WTC11 (cell line): ENCODE results near the gene DPH1. TPM values are rescaled to one million over a fixed set of nuclear protein-coding genes. Genes with fewer than 3 reads are reported as not detected.

Experiments used
- ATAC-seq: fragments of 200-7000 bp; cut with Tn5 transposase; 2 replicates; pipeline ENCODE4 v1.10.0; 2021; ENCODE audit warnings: mild to moderate bottlenecking, moderate library complexity
- CTCF ChIA-PET: fragments of 300-600 bp; sonication (Branson Sonifier 250); formaldehyde crosslinking; loops from one replicate; lab custom pipeline; 2021; ENCODE audit warnings: antibody characterized with exemption; lab: Charles Lee
- POLR2A ChIA-PET: fragments of 350-600 bp; sonication (Branson Sonifier 250); formaldehyde crosslinking; loops from one replicate; lab custom pipeline; 2021; ENCODE audit warnings: antibody characterized with exemption; lab: Charles Lee
- DNase-seq: peaks from one replicate; pipeline ENCODE4 v3.0.0; 2021; ENCODE audit warnings: low spot score
- H3K27ac Mint-ChIP-seq: 2 replicates; pipeline ENCODE4 v1.8.0; 2021; ENCODE audit warnings: mixed read lengths
- H3K27me3 Mint-ChIP-seq: 2 replicates; pipeline ENCODE4 v1.8.0; 2021; ENCODE audit warnings: low read depth, mild to moderate bottlenecking, moderate library complexity, mixed read lengths
- H3K36me3 Mint-ChIP-seq: 2 replicates; pipeline ENCODE4 v1.8.0; 2021; ENCODE audit warnings: mixed read lengths
- H3K4me1 Mint-ChIP-seq: 2 replicates; pipeline ENCODE4 v1.8.0; 2022; ENCODE audit warnings: mixed read lengths
- H3K4me3 Mint-ChIP-seq: 2 replicates; pipeline ENCODE4 v1.8.0; 2021; ENCODE audit warnings: mild to moderate bottlenecking, moderate library complexity, mixed read lengths
- H3K9me3 Mint-ChIP-seq: 2 replicates; pipeline ENCODE4 v1.8.0; 2021; ENCODE audit warnings: mixed read lengths
- EMX1 ChIP-seq: fragments of 250-450 bp; sonication (Bioruptor Pico); IDR thresholded peaks from 2 replicates; pipeline ENCODE4 v1.8.0; 2021; ENCODE audit warnings: mild to moderate bottlenecking
- FOXK1 ChIP-seq: sonication (generic); formaldehyde crosslinking; IDR thresholded peaks from 2 replicates; pipeline ENCODE4 v1.8.0; 2022; ENCODE audit warnings: mild to moderate bottlenecking, moderate library complexity, missing genetic modification reagents
- GTF2I ChIP-seq: fragments of 250-450 bp; sonication (Bioruptor Pico); conservative IDR thresholded peaks from 2 replicates; pipeline ENCODE4 v1.4.0; 2021; ENCODE audit warnings: mild to moderate bottlenecking
- IRF2 ChIP-seq: sonication (generic); formaldehyde crosslinking; IDR thresholded peaks from 2 replicates; pipeline ENCODE4 v1.8.0; 2022; ENCODE audit warnings: low read depth, missing genetic modification reagents, borderline replicate concordance
- JAZF1 ChIP-seq: fragments of 250-450 bp; sonication (Bioruptor Pico); IDR thresholded peaks from 2 replicates; pipeline ENCODE4 v1.9.0; 2021; ENCODE audit warnings: moderate library complexity, mild to moderate bottlenecking, inconsistent platforms
- JUN ChIP-seq: sonication (generic); formaldehyde crosslinking; IDR thresholded peaks from 2 replicates; pipeline ENCODE4 v1.8.0; 2023; ENCODE audit warnings: mild to moderate bottlenecking, missing genetic modification reagents
- NR2C2 ChIP-seq: sonication (generic); formaldehyde crosslinking; IDR thresholded peaks from 2 replicates; pipeline ENCODE4 v1.8.0; 2022; ENCODE audit warnings: mild to moderate bottlenecking, missing genetic modification reagents
- RORB ChIP-seq: fragments of 250-450 bp; sonication (Bioruptor Pico); IDR thresholded peaks from 2 replicates; pipeline ENCODE4 v1.9.0; 2021; ENCODE audit warnings: mild to moderate bottlenecking
- SMAD4 ChIP-seq: sonication (generic); formaldehyde crosslinking; IDR thresholded peaks from 2 replicates; pipeline ENCODE4 v1.8.0; 2022; ENCODE audit warnings: mild to moderate bottlenecking, missing genetic modification reagents
- TEAD4 ChIP-seq: sonication (generic); formaldehyde crosslinking; IDR thresholded peaks from 2 replicates; pipeline ENCODE4 v1.8.0; 2022; ENCODE audit warnings: mild to moderate bottlenecking, missing genetic modification reagents
- ZNF138 ChIP-seq: sonication (generic); formaldehyde crosslinking; conservative IDR thresholded peaks from 2 replicates; pipeline ENCODE4 v1.8.1; 2022; ENCODE audit warnings: mild to moderate bottlenecking, moderate library complexity, missing genetic modification reagents
- ZNF219 ChIP-seq: sonication (generic); formaldehyde crosslinking; IDR thresholded peaks from 2 replicates; pipeline ENCODE4 v1.8.0; 2023; ENCODE audit warnings: missing genetic modification reagents, mild to moderate bottlenecking, borderline replicate concordance
- ZNF232 ChIP-seq: sonication (generic); formaldehyde crosslinking; IDR thresholded peaks from 2 replicates; pipeline ENCODE4 v1.8.0; 2022; ENCODE audit warnings: mild to moderate bottlenecking, missing genetic modification reagents
- ZNF263 ChIP-seq: sonication (generic); formaldehyde crosslinking; IDR thresholded peaks from 2 replicates; pipeline ENCODE4 v1.8.1; 2022; ENCODE audit warnings: low read depth, mild to moderate bottlenecking, moderate library complexity, missing genetic modification reagents
- ZNF317 ChIP-seq: sonication (generic); formaldehyde crosslinking; IDR thresholded peaks from 2 replicates; pipeline ENCODE4 v1.8.1; 2023; ENCODE audit warnings: low read depth, mild to moderate bottlenecking, moderate library complexity, missing genetic modification reagents, borderline replicate concordance
- ZNF423 ChIP-seq: fragments of 250-450 bp; sonication (Bioruptor Pico); IDR thresholded peaks from 2 replicates; pipeline ENCODE4 v2.1.2; 2022; ENCODE audit warnings: mild to moderate bottlenecking, moderate library complexity
- total RNA-seq: library from RNA; stranded (reverse); gene quantifications from 3 replicates; pipeline ENCODE4 v1.2.3, GENCODE V29; 2021
- TF ChIP-seq, protein P1 (sequence below): fragments of 200-600 bp; IDR thresholded peaks from 2 replicates; pipeline ENCODE4 v1.8.0; 2022; ENCODE audit warnings: antibody characterized with exemption
- TF ChIP-seq, protein P2 (sequence below): fragments of 250-450 bp; sonication (Bioruptor Pico); IDR thresholded peaks from 2 replicates; pipeline ENCODE4 v1.9.0; 2021; ENCODE audit warnings: mild to moderate bottlenecking
- TF ChIP-seq, protein P3 (sequence below): sonication (generic); formaldehyde crosslinking; IDR thresholded peaks from 2 replicates; pipeline ENCODE4 v1.8.1; 2022; ENCODE audit warnings: mild to moderate bottlenecking, moderate library complexity, missing genetic modification reagents
- TF ChIP-seq, protein P4 (sequence below): sonication (generic); formaldehyde crosslinking; IDR thresholded peaks from 2 replicates; pipeline ENCODE4 v1.8.1; 2023; ENCODE audit warnings: mild to moderate bottlenecking, missing genetic modification reagents, moderate library complexity
- TF ChIP-seq, protein P5 (sequence below): sonication (generic); formaldehyde crosslinking; IDR thresholded peaks from 2 replicates; pipeline ENCODE4 v1.8.1; 2022; ENCODE audit warnings: low read depth, missing genetic modification reagents, borderline replicate concordance
- TF ChIP-seq, protein P6 (sequence below): sonication (generic); formaldehyde crosslinking; IDR thresholded peaks from 2 replicates; pipeline ENCODE4 v1.8.0; 2023; ENCODE audit warnings: mild to moderate bottlenecking, missing genetic modification reagents
- TF ChIP-seq, protein P7 (sequence below): sonication (generic); formaldehyde crosslinking; IDR thresholded peaks from 2 replicates; pipeline ENCODE4 v1.8.0; 2022; ENCODE audit warnings: mild to moderate bottlenecking, missing genetic modification reagents
- TF ChIP-seq, protein P8 (sequence below): sonication (generic); formaldehyde crosslinking; IDR thresholded peaks from 2 replicates; pipeline ENCODE4 v1.8.0; 2022; ENCODE audit warnings: mild to moderate bottlenecking, missing genetic modification reagents

The DPH1 gene
- total RNA-seq, 1 experiment from 2014 or later = 43.2 TPM

DNA sequence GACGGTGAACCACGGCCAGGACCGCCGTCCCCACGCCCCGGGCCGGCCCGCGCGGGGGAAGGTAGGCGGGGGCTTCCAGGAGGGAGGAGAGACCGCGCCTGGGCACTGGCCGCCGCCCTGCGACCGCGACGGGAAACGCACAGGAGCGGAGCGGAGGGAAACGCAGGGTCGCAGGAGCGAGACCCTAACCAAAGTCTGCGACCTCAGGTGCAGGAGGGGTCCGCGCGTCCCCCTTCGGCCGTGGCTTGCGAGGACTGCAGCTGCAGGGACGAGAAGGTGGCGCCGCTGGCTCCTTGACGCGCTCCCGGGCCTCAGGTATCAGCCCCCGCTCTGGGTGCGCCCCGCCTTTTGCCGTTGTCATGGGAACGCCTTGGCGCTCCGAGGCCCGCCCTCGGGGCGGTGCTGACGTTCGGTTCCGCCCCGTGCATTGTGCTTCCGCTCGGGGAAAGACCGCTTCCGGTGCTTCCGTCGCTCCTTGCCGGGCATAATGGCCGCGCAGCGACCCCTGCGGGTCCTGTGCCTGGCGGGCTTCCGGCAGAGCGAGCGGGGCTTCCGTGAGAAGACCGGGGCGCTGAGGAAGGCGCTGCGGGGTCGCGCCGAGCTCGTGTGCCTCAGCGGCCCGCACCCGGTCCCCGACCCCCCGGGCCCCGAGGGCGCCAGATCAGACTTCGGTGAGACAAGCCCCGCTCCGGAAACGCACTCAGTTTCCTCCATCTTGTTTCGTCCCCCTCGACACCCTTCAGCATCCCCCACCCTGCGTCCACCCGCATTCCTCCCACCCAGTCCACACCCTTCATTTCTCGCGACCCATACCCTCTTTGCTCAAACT is 11.8 kb downstream of the DPH1 start, which contains the start of gene OVCA2 (continued):
- TF ChIP-seq, protein P1, sequence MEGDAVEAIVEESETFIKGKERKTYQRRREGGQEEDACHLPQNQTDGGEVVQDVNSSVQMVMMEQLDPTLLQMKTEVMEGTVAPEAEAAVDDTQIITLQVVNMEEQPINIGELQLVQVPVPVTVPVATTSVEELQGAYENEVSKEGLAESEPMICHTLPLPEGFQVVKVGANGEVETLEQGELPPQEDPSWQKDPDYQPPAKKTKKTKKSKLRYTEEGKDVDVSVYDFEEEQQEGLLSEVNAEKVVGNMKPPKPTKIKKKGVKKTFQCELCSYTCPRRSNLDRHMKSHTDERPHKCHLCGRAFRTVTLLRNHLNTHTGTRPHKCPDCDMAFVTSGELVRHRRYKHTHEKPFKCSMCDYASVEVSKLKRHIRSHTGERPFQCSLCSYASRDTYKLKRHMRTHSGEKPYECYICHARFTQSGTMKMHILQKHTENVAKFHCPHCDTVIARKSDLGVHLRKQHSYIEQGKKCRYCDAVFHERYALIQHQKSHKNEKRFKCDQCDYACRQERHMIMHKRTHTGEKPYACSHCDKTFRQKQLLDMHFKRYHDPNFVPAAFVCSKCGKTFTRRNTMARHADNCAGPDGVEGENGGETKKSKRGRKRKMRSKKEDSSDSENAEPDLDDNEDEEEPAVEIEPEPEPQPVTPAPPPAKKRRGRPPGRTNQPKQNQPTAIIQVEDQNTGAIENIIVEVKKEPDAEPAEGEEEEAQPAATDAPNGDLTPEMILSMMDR = no peak
- TF ChIP-seq, protein P2, sequence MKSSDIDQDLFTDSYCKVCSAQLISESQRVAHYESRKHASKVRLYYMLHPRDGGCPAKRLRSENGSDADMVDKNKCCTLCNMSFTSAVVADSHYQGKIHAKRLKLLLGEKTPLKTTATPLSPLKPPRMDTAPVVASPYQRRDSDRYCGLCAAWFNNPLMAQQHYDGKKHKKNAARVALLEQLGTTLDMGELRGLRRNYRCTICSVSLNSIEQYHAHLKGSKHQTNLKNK (CRISPR knock-in tag) = 0 out of 2 replicates have a peak, but pooled peaks have one; percentile 20
- TF ChIP-seq RORB (CRISPR knock-in tag) = no peak
- TF ChIP-seq JUN (CRISPR knock-in tag) = no peak

DNA sequence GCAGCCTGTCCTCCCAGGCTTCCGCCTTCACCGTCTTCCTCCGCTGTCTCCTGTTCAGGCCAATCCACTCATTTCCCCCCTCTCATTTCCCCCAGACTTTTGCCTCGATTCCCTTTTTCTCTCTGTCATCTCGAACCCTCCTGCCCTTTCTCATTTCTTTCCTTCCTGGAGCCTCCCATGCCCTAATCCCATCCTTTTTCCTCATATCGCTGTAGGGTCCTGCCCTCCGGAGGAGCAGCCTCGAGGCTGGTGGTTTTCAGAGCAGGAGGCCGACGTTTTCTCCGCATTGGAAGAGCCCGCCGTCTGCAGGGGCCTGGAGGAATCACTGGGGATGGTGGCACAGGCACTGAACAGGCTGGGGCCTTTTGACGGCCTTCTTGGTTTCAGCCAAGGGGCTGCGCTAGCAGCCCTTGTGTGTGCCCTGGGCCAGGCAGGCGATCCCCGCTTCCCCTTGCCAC is 12.5 kb downstream of the DPH1 start:
- TF ChIP-seq ZNF232 (CRISPR knock-in tag) = no peak
- TF ChIP-seq, protein P3, sequence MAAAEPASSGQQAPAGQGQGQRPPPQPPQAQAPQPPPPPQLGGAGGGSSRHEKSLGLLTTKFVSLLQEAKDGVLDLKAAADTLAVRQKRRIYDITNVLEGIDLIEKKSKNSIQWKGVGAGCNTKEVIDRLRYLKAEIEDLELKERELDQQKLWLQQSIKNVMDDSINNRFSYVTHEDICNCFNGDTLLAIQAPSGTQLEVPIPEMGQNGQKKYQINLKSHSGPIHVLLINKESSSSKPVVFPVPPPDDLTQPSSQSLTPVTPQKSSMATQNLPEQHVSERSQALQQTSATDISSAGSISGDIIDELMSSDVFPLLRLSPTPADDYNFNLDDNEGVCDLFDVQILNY = no peak
- no peak for TF ChIP-seq JAZF1 (CRISPR knock-in tag)
- TF ChIP-seq ZNF317 = no peak
- TF ChIP-seq ZNF219 = no peak
- TF ChIP-seq ZNF263 (CRISPR knock-in tag) = no peak
- no peak for TF ChIP-seq NR2C2 (CRISPR knock-in tag)
- TF ChIP-seq SMAD4 (CRISPR knock-in tag) = no peak
- no peak for TF ChIP-seq IRF2 (CRISPR knock-in tag)
- TF ChIP-seq, protein P4, sequence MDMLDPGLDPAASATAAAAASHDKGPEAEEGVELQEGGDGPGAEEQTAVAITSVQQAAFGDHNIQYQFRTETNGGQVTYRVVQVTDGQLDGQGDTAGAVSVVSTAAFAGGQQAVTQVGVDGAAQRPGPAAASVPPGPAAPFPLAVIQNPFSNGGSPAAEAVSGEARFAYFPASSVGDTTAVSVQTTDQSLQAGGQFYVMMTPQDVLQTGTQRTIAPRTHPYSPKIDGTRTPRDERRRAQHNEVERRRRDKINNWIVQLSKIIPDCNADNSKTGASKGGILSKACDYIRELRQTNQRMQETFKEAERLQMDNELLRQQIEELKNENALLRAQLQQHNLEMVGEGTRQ (CRISPR knock-in tag) = no peak
- TF ChIP-seq ZNF138 = no peak
- TF ChIP-seq, protein P5, sequence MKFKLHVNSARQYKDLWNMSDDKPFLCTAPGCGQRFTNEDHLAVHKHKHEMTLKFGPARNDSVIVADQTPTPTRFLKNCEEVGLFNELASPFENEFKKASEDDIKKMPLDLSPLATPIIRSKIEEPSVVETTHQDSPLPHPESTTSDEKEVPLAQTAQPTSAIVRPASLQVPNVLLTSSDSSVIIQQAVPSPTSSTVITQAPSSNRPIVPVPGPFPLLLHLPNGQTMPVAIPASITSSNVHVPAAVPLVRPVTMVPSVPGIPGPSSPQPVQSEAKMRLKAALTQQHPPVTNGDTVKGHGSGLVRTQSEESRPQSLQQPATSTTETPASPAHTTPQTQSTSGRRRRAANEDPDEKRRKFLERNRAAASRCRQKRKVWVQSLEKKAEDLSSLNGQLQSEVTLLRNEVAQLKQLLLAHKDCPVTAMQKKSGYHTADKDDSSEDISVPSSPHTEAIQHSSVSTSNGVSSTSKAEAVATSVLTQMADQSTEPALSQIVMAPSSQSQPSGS (CRISPR knock-in tag) = no peak
- TF ChIP-seq, protein P6, sequence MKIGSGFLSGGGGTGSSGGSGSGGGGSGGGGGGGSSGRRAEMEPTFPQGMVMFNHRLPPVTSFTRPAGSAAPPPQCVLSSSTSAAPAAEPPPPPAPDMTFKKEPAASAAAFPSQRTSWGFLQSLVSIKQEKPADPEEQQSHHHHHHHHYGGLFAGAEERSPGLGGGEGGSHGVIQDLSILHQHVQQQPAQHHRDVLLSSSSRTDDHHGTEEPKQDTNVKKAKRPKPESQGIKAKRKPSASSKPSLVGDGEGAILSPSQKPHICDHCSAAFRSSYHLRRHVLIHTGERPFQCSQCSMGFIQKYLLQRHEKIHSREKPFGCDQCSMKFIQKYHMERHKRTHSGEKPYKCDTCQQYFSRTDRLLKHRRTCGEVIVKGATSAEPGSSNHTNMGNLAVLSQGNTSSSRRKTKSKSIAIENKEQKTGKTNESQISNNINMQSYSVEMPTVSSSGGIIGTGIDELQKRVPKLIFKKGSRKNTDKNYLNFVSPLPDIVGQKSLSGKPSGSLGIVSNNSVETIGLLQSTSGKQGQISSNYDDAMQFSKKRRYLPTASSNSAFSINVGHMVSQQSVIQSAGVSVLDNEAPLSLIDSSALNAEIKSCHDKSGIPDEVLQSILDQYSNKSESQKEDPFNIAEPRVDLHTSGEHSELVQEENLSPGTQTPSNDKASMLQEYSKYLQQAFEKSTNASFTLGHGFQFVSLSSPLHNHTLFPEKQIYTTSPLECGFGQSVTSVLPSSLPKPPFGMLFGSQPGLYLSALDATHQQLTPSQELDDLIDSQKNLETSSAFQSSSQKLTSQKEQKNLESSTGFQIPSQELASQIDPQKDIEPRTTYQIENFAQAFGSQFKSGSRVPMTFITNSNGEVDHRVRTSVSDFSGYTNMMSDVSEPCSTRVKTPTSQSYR (CRISPR knock-in tag) = no peak
- TF ChIP-seq, protein P7, sequence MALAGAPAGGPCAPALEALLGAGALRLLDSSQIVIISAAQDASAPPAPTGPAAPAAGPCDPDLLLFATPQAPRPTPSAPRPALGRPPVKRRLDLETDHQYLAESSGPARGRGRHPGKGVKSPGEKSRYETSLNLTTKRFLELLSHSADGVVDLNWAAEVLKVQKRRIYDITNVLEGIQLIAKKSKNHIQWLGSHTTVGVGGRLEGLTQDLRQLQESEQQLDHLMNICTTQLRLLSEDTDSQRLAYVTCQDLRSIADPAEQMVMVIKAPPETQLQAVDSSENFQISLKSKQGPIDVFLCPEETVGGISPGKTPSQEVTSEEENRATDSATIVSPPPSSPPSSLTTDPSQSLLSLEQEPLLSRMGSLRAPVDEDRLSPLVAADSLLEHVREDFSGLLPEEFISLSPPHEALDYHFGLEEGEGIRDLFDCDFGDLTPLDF (CRISPR knock-in tag) = no peak
- no peak for TF ChIP-seq GTF2I (CRISPR knock-in tag)
- TF ChIP-seq ZNF423 (CRISPR knock-in tag) = no peak
- TF ChIP-seq TEAD4 (CRISPR knock-in tag) = no peak
- TF ChIP-seq, protein P8, sequence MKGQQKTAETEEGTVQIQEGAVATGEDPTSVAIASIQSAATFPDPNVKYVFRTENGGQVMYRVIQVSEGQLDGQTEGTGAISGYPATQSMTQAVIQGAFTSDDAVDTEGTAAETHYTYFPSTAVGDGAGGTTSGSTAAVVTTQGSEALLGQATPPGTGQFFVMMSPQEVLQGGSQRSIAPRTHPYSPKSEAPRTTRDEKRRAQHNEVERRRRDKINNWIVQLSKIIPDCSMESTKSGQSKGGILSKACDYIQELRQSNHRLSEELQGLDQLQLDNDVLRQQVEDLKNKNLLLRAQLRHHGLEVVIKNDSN (CRISPR knock-in tag) = no peak
- no peak for TF ChIP-seq FOXK1
- TF ChIP-seq EMX1 (CRISPR knock-in tag) = no peak
- TF ChIP-seq, all 79 proteins: peak for 0
- no peak for DNase-seq
- Mint-ChIP-seq H3K4me3 (peak overlapping the region; percentile 90), H3K27ac (peak overlapping the region; percentile 65), H3K4me1 (peaks cover 4% of the 10 kb centered on the region), H3K36me3 (peaks cover 10% of the 10 kb centered on the region), H3K27me3 (peaks cover 16% of the 10 kb centered on the region), H3K9me3 (no peaks in the 10 kb centered on the region)
- peak; percentile 12 for ATAC-seq
- POLR2A ChIA-PET = interaction anchor here (1.0 kb wide), 1 partner anchor 133 kb away, joined by 3 read pairs; no protein-coding TSS in a partner anchor
- CTCF ChIA-PET = interaction anchor here (0.7 to 2.3 kb wide), 6 partner anchors 11 to 202 kb away, joined by 3 to 8 read pairs (median 4); partner anchors contain the start of gene RTN4RL1
